HL-60/S4 (cell line): ENCODE measurements around the gene SPECC1L.

Source experiments
- in situ Hi-C: fragments of 300-500 bp; cut with MboI; formaldehyde crosslinking; loops from 2 replicates; pipeline ENCODE4 v1.14.3; 2022; ENCODE audit warnings: low sequenced_read_pairs

Gene SPECC1L

DNA sequence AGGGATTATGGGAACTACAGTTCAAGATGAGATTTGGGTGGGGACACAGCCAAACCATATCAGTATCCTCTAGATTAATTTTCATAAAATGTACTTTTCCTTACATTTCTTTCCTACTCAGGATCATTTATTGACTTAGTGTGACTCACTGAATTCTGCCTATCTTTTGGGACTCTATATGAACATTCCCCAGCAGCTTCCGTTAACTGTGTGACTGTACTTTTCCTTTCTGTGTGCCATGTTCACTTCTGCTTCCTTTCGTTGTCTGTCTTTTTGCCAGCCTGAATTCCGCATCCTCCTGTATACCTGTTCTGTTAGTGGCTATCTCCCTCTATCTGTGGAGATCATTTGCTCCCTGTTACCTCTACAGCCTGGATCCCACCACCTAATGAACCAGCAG lies 48.8 kb downstream of the SPECC1L start:
- in situ Hi-C loops = no loop called here

DNA sequence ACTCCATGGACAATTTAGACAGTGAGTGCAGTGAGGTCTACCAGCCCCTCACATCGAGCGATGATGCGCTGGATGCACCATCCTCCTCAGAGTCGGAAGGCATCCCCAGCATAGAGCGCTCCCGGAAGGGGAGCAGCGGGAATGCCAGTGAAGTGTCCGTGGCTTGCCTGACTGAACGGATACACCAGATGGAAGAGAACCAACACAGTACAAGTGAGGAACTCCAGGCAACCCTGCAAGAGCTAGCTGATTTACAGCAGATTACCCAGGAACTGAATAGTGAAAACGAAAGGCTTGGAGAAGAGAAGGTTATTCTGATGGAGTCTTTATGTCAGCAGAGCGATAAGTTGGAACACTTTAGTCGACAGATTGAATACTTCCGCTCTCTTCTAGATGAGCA lies 51.4 kb downstream of the SPECC1L start:
- in situ Hi-C loops = loop anchor here (10.0 kb wide), 1 partner anchor 203 kb away; no protein-coding TSS in a partner anchor

DNA sequence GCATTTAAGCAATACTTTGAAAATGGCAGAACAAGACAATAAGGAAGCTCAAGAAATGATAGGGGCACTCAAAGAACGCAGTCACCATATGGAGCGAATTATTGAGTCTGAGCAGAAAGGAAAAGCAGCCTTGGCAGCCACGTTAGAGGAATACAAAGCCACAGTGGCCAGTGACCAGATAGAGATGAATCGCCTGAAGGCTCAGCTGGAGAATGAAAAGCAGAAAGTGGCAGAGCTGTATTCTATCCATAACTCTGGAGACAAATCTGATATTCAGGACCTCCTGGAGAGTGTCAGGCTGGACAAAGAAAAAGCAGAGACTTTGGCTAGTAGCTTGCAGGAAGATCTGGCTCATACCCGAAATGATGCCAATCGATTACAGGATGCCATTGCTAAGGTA lies 51.9 kb downstream of the SPECC1L start:
- in situ Hi-C loops = loop anchor here (10.0 kb wide), 1 partner anchor 202 kb away; no protein-coding TSS in a partner anchor

DNA sequence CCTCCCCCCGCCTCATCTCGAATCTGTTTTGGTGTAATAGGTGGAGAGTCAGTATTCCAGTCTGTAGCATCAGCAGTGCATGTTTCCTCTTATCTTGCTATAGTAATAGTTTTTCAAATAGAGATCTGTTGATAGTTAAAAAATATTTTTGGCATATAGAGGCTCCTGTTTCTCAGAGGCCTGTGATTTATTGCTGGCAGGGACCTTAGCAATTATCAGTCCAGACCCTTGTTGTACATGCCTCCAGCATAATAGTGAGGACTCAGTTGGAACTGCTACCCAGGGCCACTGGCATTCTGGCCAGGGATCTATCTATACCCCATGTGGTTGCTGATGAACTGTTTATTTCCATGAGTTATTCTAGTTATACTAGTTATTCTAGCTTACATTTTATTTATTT lies 52.6 kb downstream of the SPECC1L start:
- in situ Hi-C loops = loop anchor here (10.0 kb wide), 1 partner anchor 202 kb away; no protein-coding TSS in a partner anchor

DNA sequence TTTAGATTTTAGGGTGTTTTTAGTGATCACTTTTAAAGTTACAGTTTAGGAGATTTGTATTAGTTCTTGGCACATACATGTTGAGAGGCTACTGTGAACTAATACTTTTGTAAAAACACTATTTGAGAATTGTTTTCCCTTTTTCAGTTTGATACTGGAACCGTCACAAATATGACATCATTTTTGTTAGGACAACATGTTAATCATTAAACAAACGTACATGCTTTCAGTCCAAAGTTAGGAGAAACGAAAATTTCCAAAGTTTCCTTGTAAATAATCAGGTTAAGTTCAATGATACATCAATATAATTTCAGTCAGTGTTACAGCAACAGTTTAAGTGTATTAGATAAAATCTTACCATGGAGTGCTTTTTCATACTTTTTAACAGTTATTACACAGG lies 53.1 kb downstream of the SPECC1L start:
- in situ Hi-C loops = loop anchor here (10.0 kb wide), 1 partner anchor 201 kb away; no protein-coding TSS in a partner anchor

DNA sequence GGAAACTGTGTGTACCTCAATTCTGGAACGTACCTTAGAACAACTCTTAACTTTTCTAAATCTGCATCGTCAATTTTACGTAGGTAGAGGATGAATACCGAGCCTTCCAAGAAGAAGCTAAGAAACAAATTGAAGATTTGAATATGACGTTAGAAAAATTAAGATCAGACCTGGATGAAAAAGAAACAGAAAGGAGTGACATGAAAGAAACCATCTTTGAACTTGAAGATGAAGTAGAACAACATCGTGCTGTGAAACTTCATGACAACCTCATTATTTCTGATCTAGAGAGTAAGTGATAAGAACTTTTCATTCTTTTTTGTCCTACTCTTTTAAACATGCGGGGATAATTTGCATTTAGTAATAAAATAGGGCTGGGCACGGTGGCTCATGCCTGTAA lies 53.5 kb downstream of the SPECC1L start:
- in situ Hi-C loops = loop anchor here (10.0 kb wide), 1 partner anchor 201 kb away; no protein-coding TSS in a partner anchor

DNA sequence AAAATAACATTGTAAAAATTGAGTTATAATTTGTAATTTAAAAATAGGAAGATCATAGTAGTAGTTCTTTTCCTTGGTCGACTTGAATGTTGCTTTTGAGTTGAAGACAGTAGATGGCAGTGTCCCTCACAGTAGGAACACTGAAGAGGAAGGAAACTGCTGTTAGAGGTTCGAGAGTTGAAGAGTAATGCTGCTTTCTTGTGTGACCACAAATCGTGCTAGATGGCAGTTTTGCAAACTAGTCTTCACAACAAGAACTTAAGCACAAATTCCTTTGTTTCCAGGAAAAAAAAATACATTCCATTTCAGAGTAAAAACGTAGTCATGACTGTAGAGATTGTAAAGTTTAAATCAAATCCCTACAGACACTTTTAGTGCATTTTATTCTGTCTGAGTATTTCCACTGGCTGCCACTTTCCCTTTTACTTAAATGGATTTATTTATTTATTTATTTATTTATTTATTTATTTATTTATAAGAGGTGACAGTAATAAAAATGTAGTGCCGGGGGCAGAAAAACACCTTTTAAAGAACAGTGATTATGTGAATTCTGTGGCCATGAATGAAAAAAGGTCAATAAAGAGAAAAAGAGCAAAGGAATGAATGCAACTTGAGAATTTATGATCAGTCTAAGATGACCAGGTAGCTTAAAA lies 54.6 kb downstream of the SPECC1L start:
- in situ Hi-C loops = loop anchor here (10.0 kb wide), 1 partner anchor 200 kb away; no protein-coding TSS in a partner anchor

DNA sequence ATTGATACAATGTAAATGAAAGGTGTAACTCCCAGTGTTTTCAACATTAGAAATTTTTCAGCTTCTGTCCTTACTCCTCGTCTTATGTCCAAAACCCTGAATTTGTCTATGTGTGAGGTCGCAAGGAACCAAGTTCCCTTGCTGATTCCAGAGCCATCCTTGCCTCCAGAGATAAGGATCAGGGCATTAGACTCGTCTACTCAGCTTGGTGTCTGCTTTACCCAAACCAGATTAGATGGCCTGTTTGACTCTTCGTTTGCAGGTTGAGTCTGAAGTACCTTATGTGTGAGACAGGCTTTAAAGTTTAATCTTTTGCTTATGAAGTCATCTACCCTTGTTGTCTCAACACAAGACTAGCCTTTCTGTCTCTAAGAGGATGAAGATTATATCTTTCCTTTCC lies 55.6 kb downstream of the SPECC1L start:
- in situ Hi-C loops = loop anchor here (10.0 kb wide), 1 partner anchor 199 kb away; no protein-coding TSS in a partner anchor

DNA sequence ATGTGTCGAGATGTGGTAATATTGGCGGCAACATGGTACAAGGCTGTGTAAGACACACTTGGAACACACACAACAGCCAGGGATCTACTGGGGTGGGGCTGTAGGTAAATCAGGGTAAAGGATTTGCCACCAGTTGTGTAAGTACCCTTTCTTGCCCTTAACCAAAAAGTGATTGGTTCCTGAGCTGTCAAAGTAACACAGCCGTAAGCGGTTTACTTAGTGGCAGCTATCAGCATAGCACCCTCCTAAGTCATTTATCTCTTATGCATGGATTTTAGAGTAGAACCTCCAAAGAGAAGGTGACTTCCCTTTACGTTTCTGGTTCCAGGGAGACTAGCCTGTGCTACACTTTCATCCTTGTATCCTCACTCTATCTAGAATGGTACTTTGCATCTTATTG lies 57.2 kb downstream of the SPECC1L start:
- in situ Hi-C loops = loop anchor here (10.0 kb wide), 1 partner anchor 197 kb away; no protein-coding TSS in a partner anchor

DNA sequence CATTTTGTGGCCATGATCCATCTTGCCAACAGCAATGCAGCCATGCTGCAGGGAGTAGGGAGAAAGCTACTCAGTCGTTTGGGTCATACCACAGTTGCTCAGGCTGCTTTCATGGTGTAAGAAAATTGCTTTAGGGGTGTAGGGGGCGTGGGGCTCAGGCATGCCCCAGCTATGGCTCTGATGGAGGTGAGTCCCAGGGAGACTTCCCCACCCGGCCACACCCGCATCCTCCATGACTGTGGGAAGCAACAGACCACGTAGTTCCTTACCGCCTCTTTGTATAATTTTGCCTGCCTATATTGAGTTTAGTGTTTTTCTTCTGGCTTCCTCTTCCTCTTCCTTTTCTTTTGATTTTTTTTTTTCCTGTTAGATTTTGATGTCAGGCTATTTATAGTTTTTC lies 58.8 kb downstream of the SPECC1L start:
- in situ Hi-C loops = loop anchor here (10.0 kb wide), 1 partner anchor 195 kb away; no protein-coding TSS in a partner anchor

DNA sequence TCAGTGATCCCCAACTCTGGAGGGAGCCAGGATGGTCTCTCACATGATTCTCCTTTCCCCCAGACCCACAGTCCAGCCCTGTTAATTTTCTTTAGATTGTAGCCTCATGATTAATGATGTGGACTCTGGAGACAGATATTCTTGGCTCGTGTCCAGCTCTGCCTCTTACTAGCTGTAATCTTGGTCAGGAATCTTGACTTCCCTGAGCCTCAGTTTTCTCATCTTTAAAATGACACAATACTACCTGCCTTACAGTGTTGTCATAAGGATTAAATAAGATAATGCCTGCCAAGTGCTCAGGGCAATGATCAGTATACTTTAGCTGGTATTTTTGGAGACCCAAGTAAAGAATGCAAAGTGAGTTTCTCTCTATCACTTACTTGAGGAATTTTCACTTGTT lies 60.0 kb downstream of the SPECC1L start:
- in situ Hi-C loops = no loop called here

DNA sequence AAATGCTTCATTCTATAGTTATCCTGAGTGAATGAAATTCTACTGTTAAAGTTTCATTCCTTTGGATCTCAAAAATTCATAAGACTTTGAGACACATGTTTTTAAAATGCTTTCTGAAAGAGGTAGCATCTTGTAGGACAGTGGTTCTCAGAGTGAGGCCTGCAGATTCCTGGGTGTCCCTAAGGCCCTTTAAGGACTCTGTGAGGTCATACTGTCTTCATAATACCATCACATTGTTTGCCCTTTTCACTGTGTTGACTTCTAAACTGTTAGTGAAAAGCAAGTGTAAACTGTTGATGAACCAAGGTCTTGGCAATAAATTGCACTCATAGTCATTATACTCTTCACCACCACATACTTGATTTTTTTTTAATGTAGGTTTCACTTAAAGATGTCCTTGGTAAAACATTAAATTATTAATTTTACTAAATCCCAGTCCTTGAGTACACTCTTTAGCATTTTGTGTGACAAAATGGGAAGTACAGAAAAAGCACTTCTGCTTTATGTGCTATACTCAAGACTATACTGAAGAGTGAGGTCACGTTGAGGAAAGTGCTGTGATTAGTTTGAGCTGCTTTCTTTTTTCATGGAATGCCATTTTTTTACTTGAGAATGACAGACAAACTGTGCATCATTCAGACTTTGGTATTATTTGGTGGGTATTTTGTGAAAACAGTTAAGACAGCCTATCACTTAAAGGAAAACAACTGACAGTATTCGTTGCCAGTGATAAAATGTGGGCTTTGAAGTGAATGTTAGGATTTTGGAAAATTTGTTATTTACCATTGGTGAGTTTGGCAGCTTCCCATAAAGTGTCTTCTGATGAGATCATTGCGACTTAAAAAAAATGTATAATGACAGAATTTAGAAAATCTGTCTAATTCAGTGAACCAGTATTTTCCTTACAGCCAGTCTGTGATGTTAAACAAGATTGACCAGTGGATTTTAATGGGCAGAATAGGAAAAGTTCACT lies 61.1 kb downstream of the SPECC1L start:
- in situ Hi-C loops = no loop called here

DNA sequence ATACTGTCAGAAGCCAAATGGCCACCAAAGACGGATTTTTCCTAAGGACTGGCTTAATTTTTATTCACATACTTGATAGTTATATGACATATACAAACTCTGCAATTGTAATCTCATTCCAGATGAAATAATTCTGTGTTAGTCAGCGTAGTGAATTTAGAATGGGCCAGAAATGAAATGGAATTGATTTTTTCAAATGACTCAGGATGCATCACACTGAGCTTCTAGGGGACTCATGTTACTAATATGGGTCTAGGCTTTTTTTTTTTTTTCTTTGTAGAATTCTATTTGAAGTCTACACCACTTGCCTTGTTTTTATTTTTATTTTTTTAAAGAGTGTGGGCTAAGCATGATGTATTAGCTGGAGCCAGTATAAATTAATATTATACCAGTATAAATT lies 62.7 kb downstream of the SPECC1L start:
- in situ Hi-C loops = no loop called here

DNA sequence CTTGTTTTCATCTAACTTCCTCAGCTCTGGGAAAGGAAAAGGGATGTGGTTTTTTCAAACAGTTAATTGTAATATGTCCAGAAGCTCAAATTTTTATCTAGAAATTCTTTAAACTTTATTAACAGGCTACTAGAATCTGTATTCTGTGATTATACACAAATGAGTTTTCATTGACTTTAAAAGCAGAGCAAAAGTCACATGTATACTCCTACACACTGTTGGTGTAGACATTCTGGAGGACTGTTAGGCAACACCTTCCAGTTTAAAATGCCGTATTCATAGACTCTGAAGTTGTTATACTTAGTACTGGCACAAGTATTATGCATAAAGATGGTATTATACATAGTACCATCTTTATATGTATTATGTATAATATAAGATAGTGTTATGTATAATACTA lies 64.9 kb downstream of the SPECC1L start:
- in situ Hi-C loops = no loop called here

DNA sequence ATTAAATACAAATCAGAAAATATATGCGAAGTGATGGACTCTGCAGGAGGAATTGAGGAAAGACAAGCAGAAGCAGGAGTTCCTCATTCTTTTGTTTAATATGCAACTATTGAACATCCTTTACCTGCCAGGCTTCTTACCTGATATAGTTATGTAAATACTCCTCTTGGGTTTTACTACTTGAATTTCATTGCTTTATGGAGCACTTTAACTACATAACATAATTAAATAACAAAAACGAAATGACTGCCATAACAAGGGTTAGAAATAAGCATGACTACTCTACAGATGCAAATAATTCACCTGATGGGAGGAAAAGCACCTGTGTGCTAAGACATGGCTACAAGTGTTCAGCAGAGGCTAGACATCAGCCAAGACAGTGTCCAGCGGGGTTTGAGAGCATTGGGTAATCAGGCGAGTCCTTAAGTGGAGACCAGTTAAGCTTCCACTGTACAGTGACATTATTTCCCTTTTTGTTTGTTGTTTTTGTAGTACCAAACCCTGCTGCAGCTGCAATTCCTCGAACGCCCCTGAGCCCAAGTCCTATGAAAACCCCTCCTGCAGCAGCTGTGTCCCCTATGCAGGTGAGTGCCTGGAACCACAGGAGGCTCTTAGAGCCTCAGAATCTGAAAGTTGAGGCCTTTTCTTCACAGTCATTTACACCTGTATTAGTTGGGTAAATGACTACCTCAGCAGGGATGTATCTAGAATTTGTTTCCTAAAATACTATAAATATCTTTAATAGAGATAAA lies 67.4 kb downstream of the SPECC1L start:
- in situ Hi-C loops = no loop called here

DNA sequence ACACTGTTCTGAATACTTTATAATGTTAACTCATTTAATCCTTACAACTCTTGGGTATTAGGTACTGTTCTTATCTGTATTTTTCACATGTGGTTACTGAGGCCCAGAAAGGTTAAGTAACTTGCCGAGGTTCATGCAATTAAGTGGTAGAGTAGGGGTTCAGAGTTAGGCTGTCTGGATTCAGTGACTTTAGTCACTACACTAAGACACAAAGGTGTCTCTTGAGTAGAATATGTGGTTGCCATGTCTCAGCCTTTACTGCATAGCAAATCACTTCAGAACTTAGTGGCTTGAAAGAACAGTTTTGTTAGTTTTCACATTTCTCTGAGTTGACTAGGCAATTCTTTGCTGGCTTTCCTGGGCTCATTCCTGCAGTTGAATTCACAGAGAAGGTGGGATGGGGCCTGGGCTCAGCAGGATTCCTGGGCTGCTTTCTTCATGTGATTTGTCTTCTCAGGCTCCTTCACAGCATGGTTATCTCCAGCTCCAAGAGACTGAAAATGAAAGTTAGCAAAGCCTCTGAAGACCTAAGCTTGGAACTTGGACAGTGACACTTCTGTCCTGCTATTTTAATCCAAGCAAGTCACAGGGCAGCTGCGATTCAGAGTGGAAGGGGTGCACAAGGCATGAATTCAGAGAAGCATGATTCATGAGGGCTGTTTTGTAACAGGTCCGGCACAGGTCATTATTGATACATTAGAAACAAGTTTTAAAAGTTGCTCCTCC lies 68.3 kb downstream of the SPECC1L start:
- in situ Hi-C loops = no loop called here

DNA sequence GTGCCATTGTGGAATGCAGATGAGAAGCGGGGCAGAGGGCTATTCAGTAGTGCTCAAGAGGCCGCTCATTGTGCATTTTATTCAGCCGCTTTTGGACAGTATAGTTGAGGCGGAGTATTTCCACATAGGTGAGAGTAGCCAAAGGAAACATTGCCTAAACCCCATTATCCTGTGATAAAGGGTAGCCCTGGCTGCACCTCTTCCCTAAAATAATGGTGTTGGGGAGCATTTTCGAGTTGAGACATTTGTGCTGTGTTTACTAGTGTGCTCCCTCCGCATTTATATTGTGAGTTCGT lies 68.8 kb downstream of the SPECC1L start:
- in situ Hi-C loops = no loop called here

DNA sequence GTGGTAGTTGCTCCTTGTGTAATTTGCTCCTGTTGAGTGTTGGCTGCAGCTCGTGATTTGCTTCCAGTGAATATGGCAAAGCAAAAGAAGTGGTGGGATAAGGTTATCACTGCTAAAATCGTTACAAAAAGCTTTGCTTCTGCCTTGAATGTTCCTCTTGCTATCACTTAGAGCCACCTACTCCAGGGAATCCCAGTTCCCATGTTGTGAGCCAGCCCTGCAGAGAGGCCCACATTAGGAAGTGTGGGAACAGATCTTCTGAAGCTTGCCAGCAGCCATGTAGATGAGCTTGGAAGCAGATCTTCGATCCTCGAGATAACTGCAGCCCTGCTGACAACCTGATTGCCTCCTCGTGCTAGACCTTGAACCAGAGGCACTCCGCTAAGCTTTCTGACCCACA lies 71.0 kb downstream of the SPECC1L start:
- in situ Hi-C loops = loop anchor here (10.0 kb wide), 1 partner anchor 73 kb away; no protein-coding TSS in a partner anchor

DNA sequence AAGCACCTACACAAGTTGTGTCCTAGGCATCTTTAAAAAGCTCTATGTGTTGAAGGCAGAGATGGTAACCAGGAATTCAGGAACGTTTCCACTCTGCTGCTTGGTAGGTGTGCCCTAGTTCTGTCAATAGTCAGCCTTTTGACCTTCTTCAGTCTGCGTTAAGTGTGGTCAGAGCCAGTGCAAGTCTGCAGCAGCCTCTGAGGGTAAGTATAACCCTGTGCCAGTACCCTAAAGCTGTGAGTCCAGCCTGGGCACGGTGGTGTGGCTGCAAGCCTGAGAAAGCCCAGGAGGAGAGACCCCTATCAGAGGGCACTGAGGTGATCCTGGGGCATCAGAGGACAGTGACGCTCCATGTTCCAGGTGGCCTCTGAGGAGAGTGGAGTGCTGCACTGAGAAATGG lies 80.0 kb downstream of the SPECC1L start:
- in situ Hi-C loops = no loop called here

DNA sequence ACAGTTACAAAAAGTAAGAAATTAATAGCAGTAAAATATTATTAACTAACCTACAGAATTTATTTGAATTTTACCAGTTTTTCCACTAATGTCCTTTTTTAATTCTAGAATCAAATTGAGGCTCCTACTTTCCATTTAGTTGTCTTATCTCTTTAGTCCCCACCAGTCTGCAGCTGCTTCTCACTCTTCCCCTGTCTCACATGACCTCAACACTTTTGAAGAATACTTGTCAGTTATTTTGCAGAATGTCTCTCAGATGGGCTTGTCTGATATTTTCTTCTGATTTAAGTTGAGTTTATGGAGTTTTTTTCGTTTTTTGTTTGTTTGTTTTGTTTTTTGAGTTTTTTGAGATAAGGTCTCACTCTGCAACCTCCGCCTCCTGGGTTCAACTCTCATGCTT lies 82.5 kb downstream of the SPECC1L start:
- in situ Hi-C loops = no loop called here
